GM19239 (cell line): ENCODE results near the gene MED15.
A peak's percentile ranks its signal among the peaks of the same experiment; 100 is the strongest.

Source experiments
- DNase-seq: peaks from one replicate; pipeline ENCODE4 v3.0.0; 2011; ENCODE audit warnings: low spot score; ENCODE audit not compliant: insufficient read length
- FAIRE-seq: peaks from 2 replicates; lab custom pipeline; 2011; peaks lifted over from hg19 to GRCh38; lab: Jason Lieb, UNC

MED15 gene

DNA sequence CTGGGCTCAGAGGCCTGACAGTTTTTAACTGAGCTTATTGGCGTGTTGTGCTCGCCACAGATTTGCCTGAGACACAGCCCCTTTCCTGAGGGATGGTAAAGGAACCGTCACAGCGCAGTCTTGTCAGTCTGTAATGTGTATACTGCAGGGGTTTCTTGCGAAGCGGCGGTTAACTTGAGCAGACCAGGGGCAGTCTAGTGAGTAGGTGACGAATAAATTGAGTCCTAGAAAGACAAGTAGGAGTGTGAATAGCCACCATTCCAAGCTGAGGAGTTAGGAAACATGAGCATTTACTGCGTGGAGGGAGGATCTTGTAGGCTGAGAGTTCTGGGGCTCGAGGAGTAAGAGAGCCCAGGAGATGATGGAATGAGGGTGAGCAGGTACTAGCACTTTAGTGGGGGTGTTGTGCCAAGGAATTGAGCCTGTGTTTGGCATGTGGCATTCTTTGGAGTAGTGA, 1.4 kb downstream of the MED15 start:
- FAIRE-seq (no peak), DNase-seq (no peak)

DNA sequence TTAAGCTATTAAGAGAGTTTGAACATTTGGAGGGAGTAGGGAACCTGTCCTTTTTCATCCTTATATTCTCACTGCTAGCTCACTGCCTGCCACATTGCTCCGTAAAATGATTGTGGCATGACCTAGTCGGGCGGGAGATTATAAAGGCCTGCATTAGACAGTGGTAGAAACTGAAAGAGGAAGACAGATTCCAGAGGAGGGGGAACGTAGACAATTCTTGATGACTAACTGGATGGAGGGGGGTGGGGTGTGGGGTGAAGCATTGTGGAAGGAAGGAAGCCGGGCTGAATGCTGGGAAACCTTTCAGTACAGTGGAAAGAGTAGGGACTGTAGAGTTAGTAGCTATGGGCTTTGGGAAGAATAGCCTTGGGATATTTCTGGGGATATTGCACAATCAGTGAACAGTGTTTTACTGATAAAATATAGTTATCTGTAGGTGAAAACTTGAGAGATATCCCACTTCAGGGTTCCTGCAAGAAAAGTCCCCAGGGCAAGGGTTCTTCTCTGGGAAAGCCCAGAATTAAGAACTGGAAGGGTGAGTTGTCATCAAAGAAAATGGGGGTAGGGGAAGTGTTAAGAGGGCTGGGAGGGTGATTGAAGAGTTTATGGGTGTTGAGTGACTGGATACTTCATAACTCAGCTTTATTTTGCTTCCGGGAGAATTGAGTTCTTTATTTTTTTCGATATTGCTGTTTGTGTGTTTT, 2.1 kb downstream of the MED15 start:
- FAIRE-seq (peak; percentile 90), DNase-seq (peak; percentile 30)

DNA sequence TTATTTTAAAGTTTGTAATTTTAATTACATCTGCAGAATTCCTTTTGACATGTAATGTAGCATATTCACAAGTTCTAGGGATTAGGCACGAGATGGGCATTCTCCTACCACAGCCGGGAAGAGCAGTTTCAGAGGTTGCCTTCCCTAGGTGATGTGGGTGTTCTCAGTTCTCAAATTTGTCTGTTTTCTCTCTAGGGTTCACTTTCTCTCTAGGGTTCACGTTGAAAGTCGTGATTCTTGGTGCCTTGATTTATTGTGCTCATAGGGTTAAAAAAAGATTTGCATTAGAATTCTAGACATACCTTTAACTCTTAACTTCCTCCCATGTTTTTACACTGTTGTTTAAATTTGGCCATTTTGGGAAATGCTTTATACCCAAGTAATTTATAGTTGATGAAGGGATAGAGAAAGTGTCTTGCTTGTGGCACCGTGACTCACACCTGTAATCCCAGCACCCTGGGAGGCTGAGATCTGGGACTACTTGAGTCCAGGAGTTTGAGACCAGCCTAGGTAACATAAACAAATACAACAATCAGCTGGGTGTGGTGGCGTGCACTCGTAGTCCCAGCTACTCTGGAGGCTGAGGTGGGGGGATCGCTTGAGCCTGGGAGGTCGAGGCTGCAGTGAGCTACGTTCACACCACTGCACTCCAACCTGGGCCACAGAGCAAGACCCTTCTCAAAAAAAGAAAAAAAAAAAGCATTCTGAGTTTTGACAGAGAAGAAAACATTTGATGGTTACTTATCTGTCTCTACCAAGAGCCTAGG, 3.6 kb downstream of the MED15 start:
- DNase-seq = no peak
- no peak for FAIRE-seq

DNA sequence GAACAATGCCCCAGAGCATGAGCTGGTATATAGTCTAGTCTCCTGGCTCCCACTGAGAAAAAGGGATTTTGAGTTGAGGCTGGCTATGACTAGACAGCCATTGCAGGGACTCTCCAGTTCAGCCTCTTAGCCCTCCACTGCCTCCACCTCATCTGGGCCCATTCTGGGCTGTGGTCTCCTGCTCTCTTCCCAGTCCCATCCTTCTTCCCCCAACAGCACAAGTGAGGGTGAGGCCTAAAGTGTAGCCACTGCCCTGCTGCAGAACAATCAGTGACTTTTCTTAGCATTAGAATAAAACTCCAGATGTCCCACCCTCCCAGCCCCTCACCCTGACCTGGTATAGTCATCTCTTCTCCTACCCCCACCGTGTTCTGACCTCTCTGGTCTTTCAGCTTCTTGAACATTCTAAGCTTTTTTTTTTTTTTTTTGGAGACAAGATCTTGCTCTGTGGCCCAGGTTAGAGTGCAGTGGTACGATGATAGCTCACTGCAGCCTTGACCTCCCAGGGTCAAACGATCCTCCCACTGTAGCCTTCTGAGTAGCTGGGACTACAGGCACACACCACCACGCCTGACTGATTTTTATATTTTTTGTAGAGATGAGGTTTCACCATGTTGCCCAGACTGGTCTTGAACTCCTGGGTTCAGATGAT, 4.3 kb downstream of the MED15 start:
- no peak for FAIRE-seq
- DNase-seq = no peak

DNA sequence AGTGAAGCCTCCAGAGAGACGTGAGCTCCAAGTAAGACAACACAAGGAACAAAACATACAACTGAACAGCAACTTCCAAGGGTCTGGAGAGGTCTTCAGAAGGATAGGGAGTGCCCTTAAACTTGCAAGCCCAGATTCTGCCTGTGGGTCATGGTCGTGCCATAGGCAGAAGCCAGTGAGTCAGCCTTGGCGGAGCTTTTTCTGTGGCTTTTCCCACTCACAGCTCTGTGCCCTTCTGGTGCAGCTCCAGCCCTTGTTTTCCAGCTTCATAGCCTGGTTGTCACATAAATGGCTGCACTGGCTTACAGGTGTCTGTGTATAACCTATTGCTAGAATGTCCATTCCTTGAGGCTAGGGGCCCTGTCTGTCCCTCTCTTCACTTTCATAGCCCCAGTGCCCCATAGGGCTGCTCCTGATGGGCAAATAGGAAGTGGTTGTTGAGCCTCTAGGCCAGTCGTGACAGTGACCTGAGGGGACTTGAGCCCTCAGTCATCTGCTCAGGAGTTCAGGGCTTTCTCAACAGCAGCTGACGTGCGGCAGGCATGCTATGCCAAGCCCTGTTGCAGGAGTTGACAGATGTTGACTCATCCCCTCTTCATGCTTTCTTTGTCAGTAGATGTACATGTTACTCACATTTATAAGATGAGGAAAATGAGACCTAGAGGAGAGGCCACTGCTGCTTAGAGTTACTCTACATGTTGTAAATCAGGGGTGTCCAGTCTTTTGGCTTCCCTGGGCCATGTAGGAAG, 7.4 kb downstream of the MED15 start:
- no peak for DNase-seq
- no peak for FAIRE-seq

DNA sequence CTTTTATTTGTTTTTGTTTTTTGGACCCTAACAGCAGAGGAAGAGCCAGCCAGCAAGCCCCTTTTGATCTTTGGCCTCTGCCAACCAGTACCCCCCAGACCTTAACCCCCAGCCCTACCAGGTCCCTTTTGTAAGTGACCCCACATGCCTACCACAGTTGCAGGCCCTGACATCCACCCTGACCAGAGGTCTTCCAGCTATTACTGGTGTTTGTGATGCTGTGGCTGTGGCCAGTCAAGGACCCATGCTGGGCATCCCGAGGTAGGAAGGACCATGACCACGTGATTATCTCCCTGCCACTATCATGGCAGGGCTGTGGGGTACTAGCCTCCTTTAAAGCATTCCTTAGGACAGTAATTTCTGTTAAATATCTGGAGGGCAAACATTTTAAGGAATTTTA, 9.0 kb downstream of the MED15 start:
- FAIRE-seq = no peak
- no peak for DNase-seq

DNA sequence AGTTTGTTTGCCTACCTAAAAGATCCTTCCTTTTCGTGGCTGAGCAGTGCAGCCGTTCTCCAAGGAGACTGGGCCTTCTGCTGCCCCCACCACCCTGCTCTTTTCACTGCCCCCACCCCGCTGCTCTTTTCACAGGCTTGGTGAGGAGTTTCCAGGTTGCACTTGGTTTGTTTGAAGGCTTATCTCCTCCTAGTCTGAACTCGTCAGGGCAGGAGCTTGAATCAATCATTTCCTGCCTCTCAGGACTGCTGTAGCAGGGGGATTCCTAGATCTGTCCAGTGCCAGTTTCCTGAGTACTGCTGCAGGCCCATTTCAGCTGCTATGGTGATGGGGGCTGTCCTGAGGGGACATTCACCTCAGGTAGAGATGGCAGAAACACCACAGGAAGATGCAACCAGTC, 10.0 kb downstream of the MED15 start:
- FAIRE-seq (no peak), DNase-seq (no peak)

DNA sequence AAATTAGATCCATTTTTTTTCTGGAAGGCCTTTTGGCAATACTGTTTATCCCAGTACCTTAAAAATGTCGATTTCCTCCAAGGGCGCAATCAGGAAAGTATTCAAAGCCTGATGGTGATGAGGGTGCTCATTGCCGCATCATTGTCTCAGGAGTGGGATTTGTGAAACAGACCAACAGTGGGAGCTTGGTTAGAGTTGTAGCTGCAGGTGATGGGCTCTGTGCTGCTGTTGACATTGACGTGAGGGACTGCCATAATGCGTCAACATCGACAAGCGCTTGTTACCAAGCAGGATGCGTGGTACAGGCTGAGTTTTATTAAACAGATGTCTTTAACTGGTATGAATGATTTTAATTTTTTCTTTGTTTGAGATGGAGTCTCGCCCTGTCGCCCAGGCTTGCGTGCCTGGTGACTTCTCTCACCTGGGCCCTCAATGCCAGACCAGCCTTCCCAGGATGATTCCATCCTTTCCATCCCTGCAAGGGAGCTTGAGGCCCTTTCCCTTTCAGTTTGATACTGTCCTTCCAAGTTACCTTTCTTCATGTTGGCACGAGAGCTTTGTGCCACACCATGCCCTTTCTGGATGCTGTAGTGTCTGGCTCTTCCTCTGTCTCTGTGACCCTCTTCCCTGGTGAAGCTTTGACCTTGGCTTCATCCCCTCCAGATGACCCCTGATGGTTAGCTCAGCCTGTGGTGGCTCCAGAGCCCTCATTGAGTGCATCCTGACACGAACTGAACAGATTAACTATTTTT, 10.6 kb downstream of the MED15 start:
- FAIRE-seq (no peak), DNase-seq (no peak)

DNA sequence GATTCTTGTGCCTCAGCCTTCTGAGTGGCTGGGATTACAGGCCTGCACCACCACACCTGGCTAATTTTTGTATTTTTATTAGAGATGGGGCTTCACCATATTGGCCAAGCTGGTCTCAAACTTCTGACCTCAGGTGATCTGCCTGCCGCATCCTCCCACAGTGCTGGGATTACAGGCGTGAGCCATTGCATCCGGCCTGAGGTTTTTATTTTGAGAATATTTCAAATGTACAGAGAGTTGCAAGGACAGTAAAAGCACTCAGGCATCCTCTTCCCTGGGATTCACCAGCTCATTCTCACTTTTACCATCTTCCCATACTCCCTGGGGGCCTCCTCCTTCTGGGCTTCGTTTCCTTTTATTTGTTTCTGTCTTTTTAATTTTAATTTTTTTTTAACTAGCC, 12.1 kb downstream of the MED15 start:
- DNase-seq (no peak), FAIRE-seq (no peak)

DNA sequence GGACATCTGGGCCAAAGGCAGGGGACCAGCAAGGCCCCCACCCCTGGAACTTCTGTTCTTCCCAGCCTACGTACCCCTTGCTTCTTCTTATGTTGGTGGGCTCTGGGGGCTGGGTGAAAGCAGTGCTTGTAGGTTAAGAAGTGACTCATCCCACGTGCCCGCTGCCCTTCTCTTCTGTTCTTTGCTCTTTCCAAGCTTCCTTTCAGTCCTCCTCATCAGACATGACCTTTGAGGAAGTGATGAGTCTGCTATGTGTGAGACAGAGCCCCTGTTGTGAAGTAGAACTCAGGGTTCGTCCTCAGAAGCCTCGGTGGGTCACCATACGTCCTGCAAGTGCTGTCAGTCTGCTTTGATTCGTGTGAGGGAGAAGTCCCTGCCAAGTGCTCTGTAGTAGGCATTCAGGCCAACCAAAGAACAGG, 12.7 kb downstream of the MED15 start:
- FAIRE-seq = no peak

DNA sequence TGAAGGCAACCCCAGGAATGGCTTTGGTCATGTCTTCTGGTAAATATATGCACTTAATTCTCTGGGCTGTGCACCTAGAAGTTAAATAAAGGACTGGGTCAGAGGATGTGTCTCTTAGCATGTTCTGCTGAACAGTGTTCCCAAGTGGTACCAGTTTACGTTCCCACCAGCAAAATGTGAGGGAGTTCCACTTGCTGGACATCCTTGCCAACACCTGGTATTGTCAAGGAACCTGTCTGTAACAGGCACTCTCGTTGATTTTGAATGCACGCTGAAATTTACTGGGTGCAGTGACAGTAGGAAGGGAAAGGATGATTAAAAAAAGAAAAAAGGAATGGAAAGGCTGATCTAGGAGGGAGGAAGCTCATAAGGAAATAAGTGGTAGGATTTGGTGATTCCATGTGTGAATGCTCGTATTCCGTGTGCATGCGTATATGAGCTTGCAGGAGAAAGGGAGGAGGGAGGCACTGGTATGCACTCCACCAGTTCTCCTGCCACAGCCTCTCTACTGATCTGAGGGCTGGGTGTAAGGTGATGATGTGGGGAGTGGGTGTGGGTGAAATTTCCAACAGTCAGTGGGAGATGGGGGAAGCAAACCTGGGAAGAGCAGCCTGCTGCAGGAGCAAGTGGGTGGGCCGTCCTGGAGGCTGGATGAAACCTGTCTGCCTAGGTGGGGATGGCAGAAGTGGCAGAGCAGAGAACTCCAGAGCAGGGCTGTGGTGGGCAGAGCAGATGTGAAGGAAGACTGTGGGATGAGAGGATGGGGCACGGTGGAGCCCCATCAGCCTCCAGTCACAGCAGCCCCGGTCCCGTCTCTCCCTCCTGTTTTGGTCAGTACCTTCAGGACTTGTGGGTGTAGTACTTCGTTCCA, 15.0 kb downstream of the MED15 start:
- DNase-seq (no peak), FAIRE-seq (no peak)

More for the DNA sequence above, 12.7 kb downstream of the MED15 start:
- no peak for DNase-seq

DNA sequence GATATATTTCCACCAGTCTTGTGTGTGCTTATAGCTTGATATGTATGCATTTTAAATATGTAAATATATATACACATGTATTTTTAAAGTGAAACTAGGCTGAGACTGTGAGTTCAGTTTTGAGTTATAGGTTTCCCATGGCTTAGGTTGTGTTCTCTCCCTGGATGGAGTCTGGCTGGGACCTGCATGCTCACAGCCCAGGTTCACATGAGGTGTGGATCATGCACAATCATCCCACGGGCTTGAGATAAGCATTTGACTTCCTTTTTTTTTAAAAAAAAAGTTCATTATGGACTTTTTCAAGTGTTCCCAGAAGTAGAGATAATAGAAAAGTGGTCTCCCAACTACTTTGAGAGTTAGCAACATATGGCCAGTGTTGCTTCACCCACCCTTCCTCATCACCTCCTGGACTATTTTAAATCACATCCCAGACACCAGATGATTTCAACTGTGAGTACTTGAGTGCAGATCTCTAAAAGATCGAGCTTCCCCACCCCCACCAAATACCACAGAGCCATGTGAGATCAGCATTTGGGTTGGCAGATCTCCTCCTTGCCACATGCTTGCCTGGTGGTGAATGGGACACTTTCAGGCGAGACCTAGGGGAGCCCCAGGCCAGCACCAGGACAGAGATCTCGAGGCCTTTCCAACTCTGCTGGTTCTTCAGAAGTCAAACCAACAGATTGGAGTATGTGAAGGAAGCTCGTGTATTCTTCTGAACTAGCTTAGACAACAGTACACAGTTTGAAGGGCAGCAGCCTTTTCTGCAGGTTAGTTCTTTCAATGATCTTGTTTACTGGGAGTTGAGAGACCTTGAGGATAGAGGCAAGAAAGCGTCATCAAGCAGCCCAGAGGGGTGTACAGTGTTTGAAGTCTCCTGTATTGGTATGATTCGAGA, 15.9 kb downstream of the MED15 start:
- FAIRE-seq (no peak), DNase-seq (no peak)

DNA sequence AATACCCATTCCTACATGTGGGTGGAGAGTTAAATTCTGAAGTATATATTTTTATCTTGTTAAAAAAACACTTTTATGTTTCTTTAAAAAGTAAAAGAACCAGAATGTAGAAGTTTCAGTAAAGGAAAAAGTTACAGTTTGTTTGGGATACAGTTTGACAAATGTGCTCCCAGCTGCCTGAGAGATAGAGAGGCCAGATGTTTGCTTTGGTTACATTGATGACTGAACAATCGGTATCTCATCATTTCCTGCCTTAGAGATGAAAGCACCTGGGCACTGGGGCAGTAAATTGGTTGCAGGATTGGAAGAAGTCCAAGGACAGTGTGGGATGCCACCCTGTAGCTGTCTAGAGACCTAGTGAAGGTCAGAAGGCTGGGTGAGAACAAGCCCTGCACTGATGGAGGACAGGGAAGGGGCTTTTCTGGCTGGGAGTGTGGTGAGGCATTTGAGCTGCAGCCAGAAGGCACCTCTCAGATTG, 16.6 kb downstream of the MED15 start:
- DNase-seq (no peak), FAIRE-seq (no peak)

DNA sequence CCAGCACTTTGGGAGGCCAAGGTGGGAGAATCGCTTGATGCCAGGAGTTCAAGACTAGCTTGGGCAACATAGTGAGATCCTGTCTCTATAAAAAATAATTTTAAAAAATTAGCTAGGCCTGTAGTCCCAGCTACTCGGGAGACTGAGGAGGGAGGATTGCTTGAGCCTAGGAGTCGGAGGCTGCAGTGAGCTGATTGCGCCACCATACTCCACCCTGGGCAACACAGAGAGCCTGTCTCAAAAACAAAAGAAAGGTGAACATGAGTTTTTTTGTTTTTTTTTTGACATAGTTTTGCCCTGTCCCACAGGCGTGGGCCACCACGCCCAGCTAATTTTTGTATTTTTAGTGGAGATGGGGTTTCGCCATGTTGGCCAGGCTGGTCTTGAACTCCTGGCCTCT, 17.6 kb downstream of the MED15 start:
- no peak for DNase-seq

DNA sequence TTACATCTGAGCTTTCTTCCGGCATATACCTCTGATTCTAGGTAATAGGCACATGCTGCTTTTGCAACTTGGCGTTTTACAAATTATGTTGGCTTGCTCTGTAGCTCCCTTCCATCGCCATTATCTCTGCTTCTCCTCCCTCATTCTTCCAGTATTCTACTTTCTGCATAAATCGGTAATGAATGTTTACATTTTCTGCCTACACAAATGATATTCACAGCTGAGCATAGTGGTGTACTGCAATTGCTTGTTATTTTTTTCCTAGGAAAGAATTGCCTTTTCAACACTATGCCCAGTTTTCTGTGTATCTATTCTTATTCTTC, 18.9 kb downstream of the MED15 start:
- FAIRE-seq (no peak), DNase-seq (no peak)

More for the DNA sequence above, 17.6 kb downstream of the MED15 start:
- no peak for FAIRE-seq

DNA sequence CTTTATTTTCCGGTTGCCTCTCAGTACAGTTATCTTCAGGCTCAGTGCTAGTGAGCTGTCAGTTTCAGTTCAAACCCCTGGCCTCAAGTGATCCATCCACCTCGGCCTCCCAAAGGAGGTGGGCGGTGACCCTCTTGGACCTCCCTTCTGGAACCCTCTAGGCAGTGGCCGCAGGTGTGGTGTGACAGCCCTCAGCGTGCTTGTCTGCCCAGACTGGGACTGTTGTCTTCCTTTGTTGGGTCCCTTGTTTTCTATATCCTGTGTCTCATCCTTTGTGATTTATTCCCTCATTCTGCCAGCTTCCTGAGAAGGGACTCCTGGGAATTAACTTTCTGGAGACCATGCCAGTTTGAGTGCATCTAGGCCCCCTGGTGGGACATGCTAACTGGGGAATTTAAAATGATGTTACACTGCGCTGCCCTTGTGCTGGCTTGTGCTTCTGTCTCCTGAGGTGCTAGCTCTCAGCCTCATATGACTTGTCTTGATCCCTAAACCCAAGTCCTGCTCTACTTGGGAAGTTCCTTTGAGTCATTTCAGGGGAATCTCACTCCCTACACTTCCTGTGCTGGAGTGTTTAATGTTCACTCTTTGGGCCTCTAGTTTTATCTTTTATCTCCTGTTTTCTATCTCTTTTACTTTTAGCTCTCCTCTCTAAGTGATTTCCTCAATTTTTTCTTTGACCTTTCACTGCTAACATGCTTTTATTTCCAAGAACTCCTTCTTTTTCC, 19.4 kb downstream of the MED15 start:
- FAIRE-seq = no peak
- DNase-seq = no peak

DNA sequence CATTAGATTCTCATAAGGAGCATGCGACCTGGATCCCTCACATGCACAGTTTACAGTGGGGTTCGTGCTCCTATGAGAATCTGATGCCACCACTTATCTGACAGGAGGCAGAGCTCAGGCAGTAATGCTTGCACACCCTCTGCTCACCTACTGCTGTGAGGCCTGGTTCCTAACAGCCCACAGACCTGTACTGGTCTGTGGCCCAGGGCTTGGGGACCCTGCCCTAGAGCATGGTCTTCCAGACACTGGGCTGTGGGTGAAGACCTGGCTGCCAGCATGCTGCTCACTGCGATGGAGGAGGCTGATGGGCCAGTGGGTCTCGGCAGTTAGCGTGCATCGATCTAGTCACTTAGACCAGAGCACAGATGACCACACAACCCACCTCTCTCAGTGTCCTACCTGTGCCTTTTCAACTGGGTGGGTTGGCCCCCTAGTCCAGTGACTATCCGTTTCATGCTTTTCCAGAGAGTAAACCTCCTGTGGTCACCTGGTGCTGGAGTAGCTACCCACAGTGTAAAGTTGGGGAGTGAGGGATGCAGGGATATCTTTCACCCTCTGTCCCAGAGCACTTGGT, 21.1 kb downstream of the MED15 start:
- no peak for DNase-seq
- no peak for FAIRE-seq
